ENCODE results near the gene SLC31A1.

The SLC31A1 gene
- 7.1 to 24.4 (median 14.2) reads per million in 9 experiments for total RNA-seq

DNA sequence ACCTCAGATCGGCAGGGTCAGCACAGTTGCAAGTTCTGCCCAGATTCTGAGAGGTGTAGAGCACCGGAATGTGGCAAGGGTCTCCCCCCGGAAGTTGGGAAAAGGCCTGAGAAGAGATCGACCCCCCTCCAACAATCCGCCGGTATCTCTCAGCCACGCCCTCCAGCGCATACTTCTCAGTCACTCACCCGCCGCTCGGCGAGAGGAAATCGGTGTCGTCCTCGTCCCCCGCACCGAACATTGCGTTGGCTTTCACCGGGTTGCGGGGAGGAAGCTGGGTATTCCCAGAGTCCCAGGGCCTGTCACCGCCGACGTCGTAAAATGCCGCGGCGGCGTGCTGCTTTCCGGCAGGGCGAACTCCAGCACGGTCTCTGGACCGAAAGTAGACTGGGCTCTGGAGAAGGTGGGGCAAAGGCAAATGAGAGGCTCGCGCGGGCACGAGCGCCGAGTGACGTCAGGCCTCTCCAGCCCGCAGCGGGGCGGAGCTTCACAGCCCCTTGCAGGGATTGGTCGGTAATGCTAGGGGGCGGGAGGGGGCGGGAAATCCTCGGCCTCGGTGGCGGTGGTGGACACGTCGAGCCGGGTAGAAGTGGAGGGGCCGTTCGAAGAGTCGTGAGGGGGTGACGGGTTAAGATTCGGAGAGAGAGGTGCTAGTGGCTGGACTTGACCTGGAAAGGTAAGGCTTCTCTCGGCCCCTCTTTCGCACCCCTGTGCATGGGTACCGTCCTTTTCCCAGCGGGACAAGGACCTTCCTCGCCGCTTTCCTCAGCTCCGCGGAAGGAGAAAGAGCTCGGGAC, at the start of gene SLC31A1, which contains the start of gene FKBP15:
Gene SLC31A1 (plus strand): TSS at position 542 of the 797 bp plus-strand sequence. CDS start 34,605 bp downstream, outside the sequence.
Gene FKBP15 (minus strand): TSS at position 275 of the 797 bp plus-strand sequence. CDS start 34 bp downstream, at position 241.
- peak within 1 kb of the TSS; percentile 95 to 98 for H3K27ac Mint-ChIP-seq
- H3K27me3 Mint-ChIP-seq, result no peaks in the 10 kb centered on the region
- peaks cover 23 to 52% of the 10 kb centered on the region in 2 donors for H3K4me1 Mint-ChIP-seq (ENCODE audit: low read depth in 2 of 2)
- peak within 1 kb of the TSS; percentile 95 to 97 for H3K4me3 Mint-ChIP-seq
- DNase-seq, result peak; percentile 94 to 96 (median 95)
- ATAC-seq (replicated peaks), result peak; percentile 95
- peaks cover 27% of the 10 kb centered on the region for H3K36me3 Mint-ChIP-seq (ENCODE audit: insufficient read depth)
- no peaks in the 10 kb centered on the region for H3K9me3 Mint-ChIP-seq

GRCh38 chr9:113173341-113173740, 48.0 kb upstream of the SLC31A1 start:
- ATAC-seq (replicated peaks), result no peak
- H3K36me3 Mint-ChIP-seq (ENCODE audit: insufficient read depth), result peaks cover 86% of the 10 kb centered on the region
- H3K27me3 Mint-ChIP-seq, result no peaks in the 10 kb centered on the region
- H3K27ac Mint-ChIP-seq, result no peak overlapping the region
- no peak overlapping the region for H3K4me3 Mint-ChIP-seq
- H3K9me3 Mint-ChIP-seq, result peaks cover 0 to 2% of the 10 kb centered on the region in 2 donors
- H3K4me1 Mint-ChIP-seq (ENCODE audit: low read depth in 2 of 2), result no peaks in the 10 kb centered on the region
- DNase-seq, result no peak

- DNase-seq (no peak), ATAC-seq (replicated peaks) (no peak)
- H3K4me3 Mint-ChIP-seq, result no peak overlapping the region
- no peaks in the 10 kb centered on the region for H3K27me3 Mint-ChIP-seq
- peaks cover 76% of the 10 kb centered on the region for H3K36me3 Mint-ChIP-seq (ENCODE audit: insufficient read depth)
- H3K9me3 Mint-ChIP-seq, result peaks cover 0 to 2% of the 10 kb centered on the region in 2 donors
- no peaks in the 10 kb centered on the region for H3K4me1 Mint-ChIP-seq (ENCODE audit: low read depth in 2 of 2)
- no peak overlapping the region for H3K27ac Mint-ChIP-seq
Measured at GRCh38 chr9:113176803-113177202, 44.5 kb upstream of the SLC31A1 start.

DNA sequence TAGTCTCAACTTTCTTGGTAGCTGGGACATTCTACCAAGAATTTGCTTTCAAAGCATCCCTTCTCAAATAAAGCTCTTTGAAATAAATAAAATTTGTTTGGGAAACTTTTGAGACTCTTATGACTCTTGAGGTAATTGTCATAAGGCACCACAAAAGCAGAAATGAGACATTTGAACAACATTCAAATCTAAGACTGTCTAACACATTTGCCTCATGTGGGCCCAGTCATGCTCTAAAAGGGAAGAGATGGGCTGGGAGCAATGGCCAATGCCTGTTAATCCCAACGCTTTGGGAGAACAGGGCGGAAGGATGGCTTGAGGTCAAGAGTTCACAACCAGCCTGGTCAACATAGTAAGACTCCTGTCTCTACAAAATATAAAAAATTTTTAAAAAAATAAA, 44.1 kb upstream of the SLC31A1 start:
- peaks cover 0 to 2% of the 10 kb centered on the region in 2 donors for H3K9me3 Mint-ChIP-seq
- H3K27me3 Mint-ChIP-seq, result no peaks in the 10 kb centered on the region
- no peak for DNase-seq
- H3K36me3 Mint-ChIP-seq (ENCODE audit: insufficient read depth), result peaks cover 79% of the 10 kb centered on the region
- no peaks in the 10 kb centered on the region for H3K4me1 Mint-ChIP-seq (ENCODE audit: low read depth in 2 of 2)
- no peak overlapping the region for H3K4me3 Mint-ChIP-seq
- peak overlapping the region in 1 of 2 donors; percentile 15 for H3K27ac Mint-ChIP-seq
- no peak for ATAC-seq (replicated peaks)

DNA sequence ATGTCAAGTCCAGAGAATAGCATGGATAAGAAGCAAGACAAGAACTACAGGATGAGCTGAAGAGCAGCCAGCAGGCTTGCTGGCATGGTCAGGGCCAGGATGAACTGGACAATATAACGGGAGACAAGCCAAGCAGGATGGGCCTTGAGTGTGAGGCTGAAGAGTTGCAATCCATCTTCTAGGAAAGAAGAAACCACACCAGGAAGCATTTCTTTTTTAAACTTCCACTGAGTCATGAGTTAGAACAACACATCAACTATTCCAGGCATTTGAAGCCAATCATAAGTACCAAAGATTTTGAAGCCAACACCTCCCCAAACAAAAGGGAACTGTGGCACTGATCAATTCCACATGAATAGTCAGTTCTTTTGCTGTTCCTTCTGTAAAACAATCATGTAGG, 43.3 kb upstream of the SLC31A1 start:
- H3K4me3 Mint-ChIP-seq, result no peak overlapping the region
- no peak for DNase-seq
- peak overlapping the region; percentile 15 to 36 for H3K27ac Mint-ChIP-seq
- no peaks in the 10 kb centered on the region for H3K4me1 Mint-ChIP-seq (ENCODE audit: low read depth in 2 of 2)
- no peaks in the 10 kb centered on the region for H3K9me3 Mint-ChIP-seq
- ATAC-seq (replicated peaks), result no peak
- peaks cover 78% of the 10 kb centered on the region for H3K36me3 Mint-ChIP-seq (ENCODE audit: insufficient read depth)
- H3K27me3 Mint-ChIP-seq, result no peaks in the 10 kb centered on the region

GRCh38 chr9:113179839-113180238, 41.5 kb upstream of the SLC31A1 start:
- H3K9me3 Mint-ChIP-seq, result no peaks in the 10 kb centered on the region
- H3K4me1 Mint-ChIP-seq (ENCODE audit: low read depth in 2 of 2), result no peaks in the 10 kb centered on the region
- no peak for ATAC-seq (replicated peaks)
- no peak overlapping the region for H3K27ac Mint-ChIP-seq
- H3K27me3 Mint-ChIP-seq, result no peaks in the 10 kb centered on the region
- DNase-seq, result no peak
- H3K4me3 Mint-ChIP-seq, result no peak overlapping the region
- H3K36me3 Mint-ChIP-seq (ENCODE audit: insufficient read depth), result peaks cover 72% of the 10 kb centered on the region

- ATAC-seq (replicated peaks) (no peak), DNase-seq (no peak)
- no peaks in the 10 kb centered on the region for H3K4me1 Mint-ChIP-seq (ENCODE audit: low read depth in 2 of 2)
- H3K36me3 Mint-ChIP-seq (ENCODE audit: insufficient read depth), result peaks cover 72% of the 10 kb centered on the region
- H3K27me3 Mint-ChIP-seq, result no peaks in the 10 kb centered on the region
- peak overlapping the region in 1 of 2 donors; percentile 11 for H3K27ac Mint-ChIP-seq
- H3K4me3 Mint-ChIP-seq, result no peak overlapping the region
- H3K9me3 Mint-ChIP-seq, result no peaks in the 10 kb centered on the region
Measured at GRCh38 chr9:113181165-113181564, 40.2 kb upstream of the SLC31A1 start.

GRCh38 chr9:113183956-113184488, 37.3 kb upstream of the SLC31A1 start:
- H3K36me3 Mint-ChIP-seq (ENCODE audit: insufficient read depth), result peaks cover 65% of the 10 kb centered on the region
- ATAC-seq (replicated peaks) (no peak), DNase-seq (no peak)
- no peak overlapping the region for H3K4me3 Mint-ChIP-seq
- H3K27ac Mint-ChIP-seq, result no peak overlapping the region
- H3K27me3 Mint-ChIP-seq, result no peaks in the 10 kb centered on the region
- no peaks in the 10 kb centered on the region for H3K4me1 Mint-ChIP-seq (ENCODE audit: low read depth in 2 of 2)
- H3K9me3 Mint-ChIP-seq, result no peaks in the 10 kb centered on the region

- H3K9me3 Mint-ChIP-seq, result no peaks in the 10 kb centered on the region
- H3K4me1 Mint-ChIP-seq (ENCODE audit: low read depth in 2 of 2), result no peaks in the 10 kb centered on the region
- no peak for DNase-seq
- H3K27me3 Mint-ChIP-seq, result no peaks in the 10 kb centered on the region
- peaks cover 60% of the 10 kb centered on the region for H3K36me3 Mint-ChIP-seq (ENCODE audit: insufficient read depth)
- no peak for ATAC-seq (replicated peaks)
- H3K27ac Mint-ChIP-seq, result no peak overlapping the region
- H3K4me3 Mint-ChIP-seq, result no peak overlapping the region
Measured at GRCh38 chr9:113184539-113184938, 36.8 kb upstream of the SLC31A1 start.

GRCh38 chr9:113185271-113185670, 36.1 kb upstream of the SLC31A1 start:
- H3K27me3 Mint-ChIP-seq, result no peaks in the 10 kb centered on the region
- no peak overlapping the region for H3K27ac Mint-ChIP-seq

GRCh38 chr9:113186137-113186755, 35.1 kb upstream of the SLC31A1 start:
- H3K27ac Mint-ChIP-seq, result peak overlapping the region in 1 of 2 donors; percentile 22
- H3K4me3 Mint-ChIP-seq, result no peak overlapping the region
- peaks cover 68% of the 10 kb centered on the region for H3K36me3 Mint-ChIP-seq (ENCODE audit: insufficient read depth)
- no peaks in the 10 kb centered on the region for H3K4me1 Mint-ChIP-seq (ENCODE audit: low read depth in 2 of 2)
- no peaks in the 10 kb centered on the region for H3K27me3 Mint-ChIP-seq
- no peak for DNase-seq
- no peaks in the 10 kb centered on the region for H3K9me3 Mint-ChIP-seq
- no peak for ATAC-seq (replicated peaks)

More at GRCh38 chr9:113185271-113185670, 36.1 kb upstream of the SLC31A1 start:
- DNase-seq (no peak), ATAC-seq (replicated peaks) (no peak)
- peaks cover 64% of the 10 kb centered on the region for H3K36me3 Mint-ChIP-seq (ENCODE audit: insufficient read depth)
- H3K4me3 Mint-ChIP-seq, result no peak overlapping the region
- no peaks in the 10 kb centered on the region for H3K4me1 Mint-ChIP-seq (ENCODE audit: low read depth in 2 of 2)
- no peaks in the 10 kb centered on the region for H3K9me3 Mint-ChIP-seq

GRCh38 chr9:113187929-113188595, 33.3 kb upstream of the SLC31A1 start:
- no peak for DNase-seq
- peak; percentile 44 for ATAC-seq (replicated peaks)
- H3K4me3 Mint-ChIP-seq, result no peak overlapping the region
- peaks cover 69% of the 10 kb centered on the region for H3K36me3 Mint-ChIP-seq (ENCODE audit: insufficient read depth)
- peak overlapping the region in 1 of 2 donors; percentile 8 for H3K27ac Mint-ChIP-seq
- no peaks in the 10 kb centered on the region for H3K9me3 Mint-ChIP-seq
- no peaks in the 10 kb centered on the region for H3K27me3 Mint-ChIP-seq
- H3K4me1 Mint-ChIP-seq (ENCODE audit: low read depth in 2 of 2), result no peaks in the 10 kb centered on the region

- Mint-ChIP-seq H3K4me1 (ENCODE audit: low read depth in 2 of 2) (peaks cover 0 to 3% of the 10 kb centered on the region in 2 donors), H3K9me3 (no peaks in the 10 kb centered on the region), H3K27ac (no peak overlapping the region), H3K36me3 (ENCODE audit: insufficient read depth) (peaks cover 74% of the 10 kb centered on the region), H3K4me3 (no peak overlapping the region), H3K27me3 (no peaks in the 10 kb centered on the region)
- no peak for DNase-seq
- ATAC-seq (replicated peaks), result no peak
Measured at GRCh38 chr9:113192455-113192854, 28.9 kb upstream of the SLC31A1 start.

Data from effector memory CD8-positive, alpha-beta T cell (primary cell).